Astrocyte (in vitro differentiated cells and primary cell): ENCODE data around the gene EXOC3.

ENCODE experiments used
- EZH2 ChIP-seq: IDR thresholded peaks from 2 replicates; pipeline ENCODE4 v1.6.1; 2012; ENCODE audit warnings: mild to moderate bottlenecking, low read length, inconsistent platforms; ENCODE audit not compliant: insufficient read depth
- TF ChIP-seq, protein P1 (sequence below): IDR thresholded peaks from 2 replicates; pipeline ENCODE4 v1.5.1; 2011; ENCODE audit warnings: low read depth, mild to moderate bottlenecking, inconsistent platforms, low read length, moderate library complexity; ENCODE audit not compliant: insufficient read depth

DNA sequence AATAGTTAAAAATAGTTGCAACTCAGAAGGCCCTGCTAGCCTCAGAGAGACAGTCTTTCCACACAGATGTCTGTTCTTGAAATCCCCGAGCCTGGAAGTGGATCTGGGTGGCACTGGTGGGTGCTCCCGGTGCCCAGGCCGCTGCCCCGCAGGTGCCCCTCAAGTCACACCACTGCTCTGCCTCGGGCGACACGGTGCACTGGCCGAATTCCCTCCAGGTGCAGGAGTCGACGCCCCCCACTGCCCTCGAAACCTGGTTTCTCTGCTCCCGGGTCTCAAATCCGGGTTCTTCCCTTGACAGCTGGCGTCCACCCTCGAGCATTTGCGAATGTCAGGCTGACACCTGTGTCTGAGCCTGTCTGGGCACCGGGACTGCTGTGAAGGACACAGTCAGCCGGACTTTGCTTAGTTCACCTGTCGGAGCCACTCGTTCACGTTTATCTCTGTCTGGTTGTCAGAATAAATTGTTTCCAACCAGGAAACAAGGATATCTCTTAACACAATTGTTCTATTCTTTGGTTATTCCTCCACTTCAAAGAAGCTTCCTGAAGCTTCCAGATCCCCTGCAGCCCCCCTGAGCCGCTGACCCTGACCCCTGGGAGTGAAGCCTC is 54.2 kb downstream of the EXOC3 start:
- TF ChIP-seq, protein P1, sequence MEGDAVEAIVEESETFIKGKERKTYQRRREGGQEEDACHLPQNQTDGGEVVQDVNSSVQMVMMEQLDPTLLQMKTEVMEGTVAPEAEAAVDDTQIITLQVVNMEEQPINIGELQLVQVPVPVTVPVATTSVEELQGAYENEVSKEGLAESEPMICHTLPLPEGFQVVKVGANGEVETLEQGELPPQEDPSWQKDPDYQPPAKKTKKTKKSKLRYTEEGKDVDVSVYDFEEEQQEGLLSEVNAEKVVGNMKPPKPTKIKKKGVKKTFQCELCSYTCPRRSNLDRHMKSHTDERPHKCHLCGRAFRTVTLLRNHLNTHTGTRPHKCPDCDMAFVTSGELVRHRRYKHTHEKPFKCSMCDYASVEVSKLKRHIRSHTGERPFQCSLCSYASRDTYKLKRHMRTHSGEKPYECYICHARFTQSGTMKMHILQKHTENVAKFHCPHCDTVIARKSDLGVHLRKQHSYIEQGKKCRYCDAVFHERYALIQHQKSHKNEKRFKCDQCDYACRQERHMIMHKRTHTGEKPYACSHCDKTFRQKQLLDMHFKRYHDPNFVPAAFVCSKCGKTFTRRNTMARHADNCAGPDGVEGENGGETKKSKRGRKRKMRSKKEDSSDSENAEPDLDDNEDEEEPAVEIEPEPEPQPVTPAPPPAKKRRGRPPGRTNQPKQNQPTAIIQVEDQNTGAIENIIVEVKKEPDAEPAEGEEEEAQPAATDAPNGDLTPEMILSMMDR, result no peak
- TF ChIP-seq EZH2, result no peak
